Measurements from ENCODE around the gene SULT1A1. TPM values are rescaled to one million over a fixed set of nuclear protein-coding genes. Genes with fewer than 3 reads are reported as not detected.
"Not testable (repeated sequence)": the region's sequence is repeated elsewhere in the genome, so short reads cannot be mapped to it uniquely, and the experiment has no call there.

SULT1A1 gene
- 13.7 TPM for total RNA-seq
- long read RNA-seq, transcript SULT1A1-201 (8 exons, 1,162 nt), result major isoform, 9 of 13 reads
- long read RNA-seq, partial matches to known transcripts, result 0 of 13 reads
- long read RNA-seq, other reads (novel, unspliced or antisense), result 3 of 13 reads

- no peaks in the 10 kb centered on the region for H3K27me3 ChIP-seq (ENCODE audit: low read depth)
- peak; percentile 65 for DNase-seq
- no peaks in the 10 kb centered on the region for H3K9me3 ChIP-seq (replicated peaks)
- H3K4me3 ChIP-seq, result peak within 1 kb of the TSS; percentile 62
- intact Hi-C loops (cut with micrococcal nuclease), result no loop called here
- H3K27ac ChIP-seq (replicated peaks), result peak within 1 kb of the TSS; percentile 75
- no peak for TF ChIP-seq CTCF (IDR thresholded peaks at IDR 0.05; ENCODE audit: borderline replicate concordance)
- H3K36me3 ChIP-seq, result no peaks in the 10 kb centered on the region
- peaks cover 20% of the 10 kb centered on the region for H3K4me1 ChIP-seq
These were observed at the start of gene SULT1A1 for GRCh38 chr16:28609631-28610594. Gene SULT1A1 (minus strand): TSS chr16:28610044. CDS start chr16:28608855, 1,189 bp downstream.

DNA sequence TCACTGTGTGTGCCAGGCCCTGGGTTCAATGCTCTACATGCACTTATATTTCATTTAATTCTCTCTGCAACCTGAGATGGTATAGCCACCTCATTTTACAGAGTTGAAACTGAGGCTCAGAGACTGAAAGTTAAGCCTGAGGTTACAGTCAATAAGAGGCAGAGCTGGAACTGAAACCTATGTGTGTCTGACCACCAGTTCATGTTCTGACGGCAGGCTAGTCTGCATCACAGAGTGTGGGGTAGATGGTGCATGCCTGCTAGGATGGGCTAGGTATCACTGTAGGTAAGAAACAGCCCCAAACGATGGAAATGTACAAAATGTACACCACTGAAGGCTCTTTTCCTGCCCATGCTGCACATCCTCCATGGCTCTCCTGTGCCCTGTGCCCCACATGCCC, 30.1 kb upstream of the SULT1A1 start:
- H3K27me3 ChIP-seq (ENCODE audit: low read depth); DNase-seq; H3K9me3 ChIP-seq (replicated peaks); H3K4me1 ChIP-seq; H3K4me3 ChIP-seq; H3K27ac ChIP-seq (replicated peaks); intact Hi-C loops (cut with micrococcal nuclease); H3K36me3 ChIP-seq: not testable (repeated sequence)

DNA sequence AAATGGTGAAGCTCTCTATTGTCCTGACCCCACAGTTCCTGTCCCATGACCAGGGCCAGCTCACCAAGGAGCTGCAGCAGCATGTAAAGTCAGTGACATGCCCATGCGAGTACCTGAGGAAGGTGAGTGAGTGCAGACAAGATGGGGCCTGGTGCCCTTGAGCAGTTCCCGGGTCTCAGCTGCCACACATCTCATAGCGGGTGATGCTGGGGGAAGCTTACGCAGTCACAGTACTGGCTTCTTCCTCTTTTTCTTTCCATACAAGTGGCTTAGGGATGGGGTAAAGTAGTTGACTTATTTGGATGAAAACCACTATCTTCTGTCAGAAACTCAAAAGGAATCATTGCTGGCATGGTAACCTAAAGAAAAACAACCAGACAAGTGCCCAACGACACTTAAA, 28.5 kb upstream of the SULT1A1 start:
- H3K27me3 ChIP-seq (ENCODE audit: low read depth); intact Hi-C loops (cut with micrococcal nuclease); H3K4me3 ChIP-seq; H3K9me3 ChIP-seq (replicated peaks); H3K27ac ChIP-seq (replicated peaks); H3K4me1 ChIP-seq; DNase-seq; H3K36me3 ChIP-seq: not testable (repeated sequence)

GRCh38 chr16:28637765-28638164, 27.9 kb upstream of the SULT1A1 start, which contains the start of gene NPIPB8:
Gene NPIPB8 (plus strand): TSS chr16:28638065. CDS start chr16:28638361, 296 bp downstream.
- H3K27me3 ChIP-seq (ENCODE audit: low read depth); H3K27ac ChIP-seq (replicated peaks); H3K4me3 ChIP-seq; DNase-seq; H3K9me3 ChIP-seq (replicated peaks); intact Hi-C loops (cut with micrococcal nuclease); H3K4me1 ChIP-seq; H3K36me3 ChIP-seq: not testable (repeated sequence)

DNA sequence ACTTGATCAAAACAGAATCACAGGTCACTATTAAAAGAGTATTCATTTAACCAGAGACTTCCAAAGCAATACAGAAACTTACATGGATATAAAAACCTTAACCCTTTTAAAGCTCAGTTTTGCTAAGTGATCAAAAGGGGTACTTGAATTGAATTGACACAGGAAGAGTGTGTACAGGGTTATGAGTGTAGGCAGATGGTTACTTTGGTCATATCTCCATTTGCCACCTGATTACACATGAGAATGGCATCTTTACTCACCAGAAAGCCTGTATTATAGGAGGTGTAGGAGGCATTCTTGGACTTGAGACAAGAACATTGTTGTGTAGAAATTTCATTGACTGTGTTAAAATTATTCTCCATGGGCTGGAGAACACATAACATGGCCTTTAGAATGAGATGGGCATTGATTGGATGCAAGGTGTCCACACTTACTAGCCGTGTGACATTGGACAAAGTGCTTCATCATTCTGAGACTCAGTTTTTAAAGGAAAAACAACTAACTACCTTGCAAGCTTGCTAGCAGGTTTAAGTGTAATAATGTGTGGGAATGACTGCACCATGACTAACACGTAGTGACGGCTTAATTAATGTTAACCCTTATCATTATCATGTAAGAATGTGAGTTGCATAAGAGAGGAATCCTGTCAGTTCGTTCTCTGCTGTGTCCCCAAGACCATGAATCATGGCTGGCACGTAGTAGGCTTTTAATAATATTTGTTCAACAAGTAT, 26.4 kb upstream of the SULT1A1 start:
- DNase-seq; H3K27ac ChIP-seq (replicated peaks); H3K4me1 ChIP-seq; H3K4me3 ChIP-seq; intact Hi-C loops (cut with micrococcal nuclease); H3K27me3 ChIP-seq (ENCODE audit: low read depth); H3K36me3 ChIP-seq; H3K9me3 ChIP-seq (replicated peaks): not testable (repeated sequence)

DNA sequence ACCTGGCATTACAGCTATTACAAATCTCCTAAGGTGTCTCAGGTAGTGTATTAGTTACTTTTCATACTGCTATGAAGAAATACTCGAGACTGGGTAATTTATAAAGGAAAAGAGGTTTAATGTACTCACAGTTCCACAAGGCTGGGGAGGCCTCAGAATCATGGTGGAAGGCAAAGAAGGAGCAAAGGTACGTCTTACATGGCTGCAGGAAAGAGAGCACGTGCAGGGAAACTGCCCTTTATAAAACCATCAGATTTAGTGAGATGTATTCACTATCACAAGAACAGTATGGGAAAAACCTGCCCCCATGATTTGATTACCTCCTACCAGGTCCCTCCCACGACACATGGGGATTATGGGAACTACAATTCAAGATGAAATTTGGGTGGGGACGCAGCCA, 21.1 kb upstream of the SULT1A1 start:
- H3K4me3 ChIP-seq; H3K36me3 ChIP-seq; DNase-seq; H3K4me1 ChIP-seq; H3K9me3 ChIP-seq (replicated peaks); H3K27me3 ChIP-seq (ENCODE audit: low read depth); H3K27ac ChIP-seq (replicated peaks); intact Hi-C loops (cut with micrococcal nuclease): not testable (repeated sequence)

DNA sequence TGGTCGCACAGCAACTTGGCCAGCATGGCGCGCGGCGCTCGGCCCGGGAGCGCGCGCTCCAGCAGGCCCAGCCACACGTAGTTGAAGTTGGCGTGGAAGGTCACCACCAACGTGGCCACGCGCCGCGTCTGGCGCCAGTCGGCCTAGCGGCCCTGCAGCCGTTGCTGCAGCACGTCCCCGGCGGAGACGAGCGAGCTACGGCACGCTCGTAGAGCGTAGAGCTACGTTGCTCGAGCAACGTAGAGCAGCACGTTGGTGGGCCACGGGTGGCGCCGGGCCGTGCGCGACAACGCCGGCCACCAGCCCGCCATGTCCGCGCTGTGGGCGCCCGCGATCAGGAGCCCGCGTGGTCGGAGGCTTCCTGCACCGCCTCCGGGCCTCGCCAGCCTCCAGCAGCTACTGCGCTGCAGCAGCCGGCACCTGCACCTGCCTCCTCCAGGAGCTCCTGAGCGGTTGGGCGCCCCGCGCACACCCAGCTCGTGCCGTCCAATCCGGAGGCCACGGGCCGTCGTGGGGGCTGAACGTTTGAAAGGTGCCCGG, 13.4 kb upstream of the SULT1A1 start:
- DNase-seq, result peak; percentile 37
- H3K36me3 ChIP-seq, result peaks cover 7% of the 10 kb centered on the region
- peak overlapping the region; percentile 69 for H3K27ac ChIP-seq (replicated peaks)
- peak overlapping the region; percentile 68 for H3K4me3 ChIP-seq
- peaks cover 12% of the 10 kb centered on the region for H3K4me1 ChIP-seq
- no peaks in the 10 kb centered on the region for H3K9me3 ChIP-seq (replicated peaks)
- TF ChIP-seq CTCF (IDR thresholded peaks at IDR 0.05; ENCODE audit: borderline replicate concordance), result no peak
- peaks cover 11% of the 10 kb centered on the region for H3K27me3 ChIP-seq (ENCODE audit: low read depth)
- intact Hi-C loops (cut with micrococcal nuclease), result no loop called here

- peak overlapping the region; percentile 68 for H3K4me3 ChIP-seq
- H3K27ac ChIP-seq (replicated peaks), result peak overlapping the region; percentile 69
- H3K4me1 ChIP-seq, result peaks cover 12% of the 10 kb centered on the region
- H3K9me3 ChIP-seq (replicated peaks); H3K36me3 ChIP-seq; DNase-seq; intact Hi-C loops (cut with micrococcal nuclease): not testable (repeated sequence)
- peaks cover 11% of the 10 kb centered on the region for H3K27me3 ChIP-seq (ENCODE audit: low read depth)
These were observed 12.8 kb upstream of the SULT1A1 start for GRCh38 chr16:28622532-28623171.
